GM13976 (cell line): ENCODE measurements around the gene SDK1.

Experiments used
- DNase-seq: peaks from one replicate; pipeline ENCODE4 v3.0.0; 2012; ENCODE audit warnings: low spot score
- CTCF ChIP-seq: IDR thresholded peaks from 2 replicates; pipeline ENCODE4 v1.5.1; 2012; ENCODE audit warnings: borderline replicate concordance, mild to moderate bottlenecking; ENCODE audit not compliant: insufficient read depth; ENCODE audit errors: extremely low read depth, missing control alignments, control extremely low read depth
- in situ Hi-C: fragments of 300-500 bp; cut with MboI; formaldehyde crosslinking; loops from one replicate; pipeline ENCODE4 v1.12.0; 2022; ENCODE audit warnings: low sequenced_read_pairs, mixed read lengths, inconsistent platforms; ENCODE audit not compliant: unreplicated experiment

Gene SDK1

GRCh38 chr7:4238861-4239260 lies 937.8 kb downstream of the SDK1 start:
- in situ Hi-C loops = no loop called here
- TF ChIP-seq CTCF = no peak
- no peak for DNase-seq

GRCh38 chr7:4240042-4240441 lies 939.0 kb downstream of the SDK1 start:
- in situ Hi-C loops = no loop called here
- no peak for TF ChIP-seq CTCF
- DNase-seq = no peak

- in situ Hi-C loops = no loop called here
- no peak for DNase-seq
- no peak for TF ChIP-seq CTCF
Measured at GRCh38 chr7:4240520-4241303, 939.7 kb downstream of the SDK1 start.

- DNase-seq = no peak
- no peak for TF ChIP-seq CTCF
- in situ Hi-C loops = no loop called here
Measured at GRCh38 chr7:4241304-4241612, 940.2 kb downstream of the SDK1 start.

GRCh38 chr7:4241791-4242190 lies 940.7 kb downstream of the SDK1 start:
- TF ChIP-seq CTCF = no peak
- in situ Hi-C loops = no loop called here
- DNase-seq = no peak

GRCh38 chr7:4242706-4243105 lies 941.7 kb downstream of the SDK1 start:
- TF ChIP-seq CTCF = no peak
- in situ Hi-C loops = no loop called here
- DNase-seq = no peak
